ENCODE measurements around the gene LINC00237.
A peak's percentile ranks its signal among the peaks of the same experiment; 100 is the strongest.

LINC00237 gene

DNA sequence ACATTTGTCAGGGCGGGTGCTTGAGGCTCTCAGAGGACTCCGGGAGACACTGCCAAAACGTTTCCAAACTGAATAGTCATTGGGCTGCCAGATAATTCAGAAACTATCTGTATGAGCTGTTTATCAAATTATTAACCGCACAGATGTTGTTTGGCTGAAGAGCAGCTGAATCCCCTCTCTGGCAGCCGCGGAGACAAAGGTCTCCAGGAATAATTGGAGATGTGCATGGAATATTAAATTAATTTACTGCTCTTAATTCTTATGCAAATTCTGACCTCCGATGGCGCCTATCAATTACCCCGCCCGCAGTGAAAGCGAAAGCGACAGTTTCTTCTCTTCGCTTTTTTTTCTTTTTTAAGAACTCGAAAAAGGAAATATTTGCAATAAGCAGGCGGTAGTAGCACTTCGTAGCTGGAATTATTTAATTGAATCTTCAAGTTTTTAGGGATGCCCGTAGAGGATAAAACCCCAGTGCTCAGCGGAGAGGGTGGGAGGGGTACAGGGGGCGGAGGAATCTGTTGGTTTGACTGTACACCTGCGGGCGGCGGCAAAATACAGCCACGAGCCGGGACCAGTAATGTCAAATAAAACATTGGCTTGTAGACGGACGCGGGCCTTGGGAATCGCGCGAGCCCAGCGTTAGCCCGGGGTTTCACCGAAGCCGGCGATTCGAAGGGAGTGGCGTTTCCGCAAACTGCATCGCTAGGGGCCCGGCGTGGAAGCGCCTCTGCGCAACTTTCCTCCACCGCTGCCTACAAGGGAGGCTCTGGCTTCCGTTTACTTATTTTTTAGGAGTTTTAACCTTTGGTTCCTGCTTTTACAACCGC, 6.2 kb downstream of the LINC00237 start:
- H3K9me3 ChIP-seq (ENCODE audit: control insufficient read depth, insufficient read depth, low read length) = no peaks in the 10 kb centered on the region
- peak overlapping the region; percentile 37; the same call in 1 of the 2 replicates for H3K4me3 ChIP-seq (ENCODE audit: low read length)
- DNase-seq (ENCODE audit: low read depth, low spot score) = no peak
- H3K27ac ChIP-seq (ENCODE audit: low read length) = no peak overlapping the region
- no CpG with 5 or more reads among the region's 46 CpGs for WGBS (ENCODE audit: insufficient coverage, insufficient read length)
- H3K27me3 ChIP-seq (ENCODE audit: control insufficient read depth, insufficient read depth, low read length) = peaks cover 39% of the 10 kb centered on the region
- no peaks in the 10 kb centered on the region for H3K36me3 ChIP-seq (ENCODE audit: control insufficient read depth, insufficient read depth, low read length)
- H3K4me1 ChIP-seq (ENCODE audit: control insufficient read depth, insufficient read depth, low read length) = peaks cover 8% of the 10 kb centered on the region

DNA sequence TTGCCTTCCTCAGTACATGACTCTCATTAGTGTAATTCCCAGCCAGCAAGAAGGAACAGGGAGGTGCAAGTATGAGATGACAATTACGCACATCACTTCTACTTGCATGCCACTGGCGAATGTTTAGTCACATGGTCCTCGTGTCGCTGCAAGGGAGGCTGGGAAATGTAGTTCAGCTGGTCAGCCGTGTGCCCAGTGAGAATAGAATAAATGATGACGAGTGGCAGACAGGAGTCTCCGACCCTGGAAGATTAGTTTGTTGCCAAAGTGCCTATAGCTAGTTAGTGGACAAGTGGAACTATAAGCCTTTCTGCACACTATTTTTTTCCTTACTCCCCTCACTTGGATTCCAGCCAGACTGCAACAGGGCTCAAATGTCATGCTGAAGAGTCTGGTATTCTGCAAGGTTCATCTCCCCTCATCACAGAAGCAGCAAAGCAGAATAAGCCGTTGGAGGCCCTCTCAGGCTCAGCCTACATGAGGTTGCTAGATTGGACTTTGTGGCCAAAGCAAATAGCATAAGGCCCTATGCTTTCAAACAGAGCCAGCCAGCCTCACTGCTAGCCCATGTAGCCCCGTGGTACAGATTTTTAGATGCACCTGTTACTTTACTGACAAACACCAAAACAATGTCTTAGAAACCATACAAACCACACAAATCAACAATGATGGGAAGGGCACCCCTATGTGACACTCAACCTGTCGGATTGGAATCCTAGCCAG, 9.7 kb downstream of the LINC00237 start:
- no CpG with 5 or more reads among the region's 10 CpGs for WGBS (ENCODE audit: insufficient coverage, insufficient read length)
- no peak overlapping the region for H3K27ac ChIP-seq (ENCODE audit: low read length)
- no peaks in the 10 kb centered on the region for H3K9me3 ChIP-seq (ENCODE audit: control insufficient read depth, insufficient read depth, low read length)
- H3K36me3 ChIP-seq (ENCODE audit: control insufficient read depth, insufficient read depth, low read length) = no peaks in the 10 kb centered on the region
- DNase-seq (ENCODE audit: low read depth, low spot score) = no peak
- H3K27me3 ChIP-seq (ENCODE audit: control insufficient read depth, insufficient read depth, low read length) = peaks cover 13% of the 10 kb centered on the region
- H3K4me1 ChIP-seq (ENCODE audit: control insufficient read depth, insufficient read depth, low read length) = no peaks in the 10 kb centered on the region
- H3K4me3 ChIP-seq (ENCODE audit: low read length) = no peak overlapping the region

DNA sequence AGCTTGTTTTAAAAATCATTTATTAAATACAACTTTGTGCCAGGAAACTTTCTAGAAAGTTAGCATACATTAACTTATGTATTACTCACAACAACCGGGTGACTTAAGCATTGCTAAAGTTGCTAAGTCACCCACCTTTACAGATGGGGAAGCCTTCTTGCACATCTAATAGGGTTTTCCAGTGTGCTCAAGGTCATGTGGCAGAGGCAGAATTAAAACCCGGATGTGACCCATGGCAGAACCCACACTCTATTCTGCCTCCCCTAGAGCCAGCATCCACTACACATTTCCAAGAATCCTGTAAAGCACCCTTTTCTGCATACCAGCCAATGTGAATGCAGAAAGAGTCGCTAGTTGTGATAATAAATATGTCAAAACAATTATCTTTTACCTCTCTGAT, 13.4 kb downstream of the LINC00237 start:
- no peak overlapping the region for H3K4me3 ChIP-seq (ENCODE audit: low read length)
- H3K27ac ChIP-seq (ENCODE audit: low read length) = no peak overlapping the region
- no CpG with 5 or more reads among the region's 3 CpGs for WGBS (ENCODE audit: insufficient coverage, insufficient read length)
- no peaks in the 10 kb centered on the region for H3K36me3 ChIP-seq (ENCODE audit: control insufficient read depth, insufficient read depth, low read length)
- H3K9me3 ChIP-seq (ENCODE audit: control insufficient read depth, insufficient read depth, low read length) = no peaks in the 10 kb centered on the region
- H3K4me1 ChIP-seq (ENCODE audit: control insufficient read depth, insufficient read depth, low read length) = peaks cover 4% of the 10 kb centered on the region
- no peaks in the 10 kb centered on the region; the same call in 1 of the 2 replicates for H3K27me3 ChIP-seq (ENCODE audit: control insufficient read depth, insufficient read depth, low read length)
- DNase-seq (ENCODE audit: low read depth, low spot score) = no peak

DNA sequence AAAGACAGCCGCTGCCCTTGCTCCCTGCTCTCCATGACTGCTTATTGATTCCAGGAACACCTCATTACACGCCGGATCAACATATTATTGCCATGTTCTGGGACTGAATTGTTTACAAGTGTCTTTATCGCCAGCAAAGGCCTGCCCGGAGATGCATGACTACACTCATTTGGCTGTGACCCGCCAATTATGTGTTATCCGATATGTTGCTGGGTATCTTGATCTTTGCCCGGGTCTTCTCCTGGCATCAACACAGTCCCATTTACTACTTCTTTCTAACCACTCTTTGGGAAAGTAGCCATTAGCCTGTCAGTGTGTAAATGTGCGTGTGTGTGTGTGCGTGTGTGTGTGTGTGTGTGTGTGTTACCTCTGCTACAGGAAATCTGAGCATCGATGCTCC, 15.4 kb downstream of the LINC00237 start:
- H3K9me3 ChIP-seq (ENCODE audit: control insufficient read depth, insufficient read depth, low read length) = no peaks in the 10 kb centered on the region
- H3K4me1 ChIP-seq (ENCODE audit: control insufficient read depth, insufficient read depth, low read length) = peaks cover 4% of the 10 kb centered on the region
- no peak overlapping the region for H3K27ac ChIP-seq (ENCODE audit: low read length)
- no peaks in the 10 kb centered on the region for H3K36me3 ChIP-seq (ENCODE audit: control insufficient read depth, insufficient read depth, low read length)
- no peak for DNase-seq (ENCODE audit: low read depth, low spot score)
- H3K4me3 ChIP-seq (ENCODE audit: low read length) = no peak overlapping the region
- WGBS (ENCODE audit: insufficient coverage, insufficient read length) = no CpG with 5 or more reads among the region's 11 CpGs
- no peaks in the 10 kb centered on the region for H3K27me3 ChIP-seq (ENCODE audit: control insufficient read depth, insufficient read depth, low read length)

DNA sequence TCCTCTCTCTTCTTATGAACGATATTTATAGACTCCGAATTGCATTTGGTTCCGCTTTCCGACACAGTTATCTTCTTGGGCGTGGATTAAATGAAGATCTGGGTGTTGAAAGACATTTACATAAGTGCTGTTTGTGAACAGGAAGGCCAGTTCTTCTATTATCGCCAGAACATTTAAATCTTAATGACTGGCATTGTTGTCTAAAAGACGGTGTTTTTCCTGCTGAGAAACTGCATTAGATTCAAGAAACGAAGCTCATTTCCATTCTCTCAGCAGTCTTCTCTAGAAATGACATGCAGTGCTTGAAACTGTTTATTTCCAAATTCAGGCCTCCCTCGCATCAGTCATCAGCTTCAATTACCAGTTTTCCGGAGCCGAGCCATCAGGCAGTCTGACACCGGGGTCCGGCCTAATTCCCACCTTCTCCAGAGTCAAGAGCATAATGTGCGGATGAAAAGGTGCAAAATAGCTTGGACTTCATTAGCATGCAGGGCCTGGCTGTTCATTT, 16.0 kb downstream of the LINC00237 start:
- Histone ChIP-seq H3K27me3 (ENCODE audit: control insufficient read depth, insufficient read depth, low read length) (no peaks in the 10 kb centered on the region), H3K27ac (ENCODE audit: low read length) (no peak overlapping the region), H3K36me3 (ENCODE audit: control insufficient read depth, insufficient read depth, low read length) (no peaks in the 10 kb centered on the region), H3K4me1 (ENCODE audit: control insufficient read depth, insufficient read depth, low read length) (peaks cover 4% of the 10 kb centered on the region), H3K4me3 (ENCODE audit: low read length) (no peak overlapping the region), H3K9me3 (ENCODE audit: control insufficient read depth, insufficient read depth, low read length) (no peaks in the 10 kb centered on the region)
- no peak for DNase-seq (ENCODE audit: low read depth, low spot score)
- WGBS (ENCODE audit: insufficient coverage, insufficient read length) = no CpG with 5 or more reads among the region's 14 CpGs

DNA sequence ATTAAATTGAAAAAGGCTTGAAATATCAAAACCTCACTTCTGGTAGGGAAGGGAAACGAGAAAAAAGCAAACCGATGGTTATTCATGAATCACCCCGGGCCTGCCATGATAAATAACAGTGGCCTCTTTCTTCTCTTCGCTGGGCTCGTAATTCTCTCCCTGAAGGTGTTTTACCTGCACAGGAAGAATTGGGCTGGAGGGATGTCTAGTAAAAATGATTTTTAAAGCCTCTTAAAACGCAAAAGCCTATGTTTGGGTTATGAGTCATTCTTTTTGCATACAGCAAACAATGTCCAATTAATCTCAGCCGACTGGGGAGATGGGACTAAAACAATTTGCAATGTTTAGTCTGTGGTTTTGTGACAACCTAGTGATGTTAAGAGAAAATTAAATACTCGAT, 16.8 kb downstream of the LINC00237 start:
- H3K27me3 ChIP-seq (ENCODE audit: control insufficient read depth, insufficient read depth, low read length) = no peaks in the 10 kb centered on the region; the same call in 1 of the 2 replicates
- peaks cover 4% of the 10 kb centered on the region for H3K4me1 ChIP-seq (ENCODE audit: control insufficient read depth, insufficient read depth, low read length)
- no peaks in the 10 kb centered on the region for H3K9me3 ChIP-seq (ENCODE audit: control insufficient read depth, insufficient read depth, low read length)
- no peak overlapping the region for H3K27ac ChIP-seq (ENCODE audit: low read length)
- WGBS (ENCODE audit: insufficient coverage, insufficient read length) = no CpG with 5 or more reads among the region's 8 CpGs
- no peaks in the 10 kb centered on the region for H3K36me3 ChIP-seq (ENCODE audit: control insufficient read depth, insufficient read depth, low read length)
- no peak for DNase-seq (ENCODE audit: low read depth, low spot score)
- no peak overlapping the region for H3K4me3 ChIP-seq (ENCODE audit: low read length)

DNA sequence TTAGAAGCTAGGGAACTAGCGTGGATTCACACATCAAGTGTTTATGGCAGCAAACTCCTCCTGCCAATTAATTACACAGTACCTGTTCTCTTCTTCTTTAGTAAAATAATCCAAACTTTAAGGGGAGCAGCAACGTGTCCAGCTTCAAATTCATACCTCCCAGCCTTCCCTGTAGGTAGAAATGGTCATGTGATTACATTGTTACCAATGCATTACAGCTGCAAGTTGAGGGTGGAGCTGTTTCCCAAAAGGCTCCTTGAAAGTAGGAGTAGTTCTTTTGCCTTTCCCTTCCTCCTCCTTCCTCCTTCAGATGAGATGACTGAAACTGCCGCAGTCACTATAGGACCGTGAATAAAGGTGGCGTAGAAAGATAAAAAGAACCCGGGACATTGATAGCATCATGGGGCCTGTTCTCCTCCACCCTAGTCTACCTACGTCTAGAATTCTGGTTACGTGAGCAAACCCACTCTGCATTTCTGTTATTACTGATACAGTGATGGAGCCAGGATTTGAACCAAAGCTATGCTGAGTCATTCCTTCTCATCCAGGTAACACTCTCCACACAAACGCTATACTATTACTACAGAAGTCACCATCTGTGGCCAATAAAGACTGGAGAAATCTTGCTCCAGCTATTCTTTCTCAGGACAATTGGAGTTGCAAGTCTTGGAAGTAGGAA, 18.2 kb downstream of the LINC00237 start:
- Histone ChIP-seq H3K27ac (ENCODE audit: low read length) (no peak overlapping the region), H3K27me3 (ENCODE audit: control insufficient read depth, insufficient read depth, low read length) (no peaks in the 10 kb centered on the region; the same call in 1 of the 2 replicates), H3K4me3 (ENCODE audit: low read length) (no peak overlapping the region), H3K36me3 (ENCODE audit: control insufficient read depth, insufficient read depth, low read length) (no peaks in the 10 kb centered on the region), H3K9me3 (ENCODE audit: control insufficient read depth, insufficient read depth, low read length) (no peaks in the 10 kb centered on the region), H3K4me1 (ENCODE audit: control insufficient read depth, insufficient read depth, low read length) (peaks cover 4% of the 10 kb centered on the region)
- WGBS (ENCODE audit: insufficient coverage, insufficient read length) = no CpG with 5 or more reads among the region's 9 CpGs
- no peak for DNase-seq (ENCODE audit: low read depth, low spot score)

DNA sequence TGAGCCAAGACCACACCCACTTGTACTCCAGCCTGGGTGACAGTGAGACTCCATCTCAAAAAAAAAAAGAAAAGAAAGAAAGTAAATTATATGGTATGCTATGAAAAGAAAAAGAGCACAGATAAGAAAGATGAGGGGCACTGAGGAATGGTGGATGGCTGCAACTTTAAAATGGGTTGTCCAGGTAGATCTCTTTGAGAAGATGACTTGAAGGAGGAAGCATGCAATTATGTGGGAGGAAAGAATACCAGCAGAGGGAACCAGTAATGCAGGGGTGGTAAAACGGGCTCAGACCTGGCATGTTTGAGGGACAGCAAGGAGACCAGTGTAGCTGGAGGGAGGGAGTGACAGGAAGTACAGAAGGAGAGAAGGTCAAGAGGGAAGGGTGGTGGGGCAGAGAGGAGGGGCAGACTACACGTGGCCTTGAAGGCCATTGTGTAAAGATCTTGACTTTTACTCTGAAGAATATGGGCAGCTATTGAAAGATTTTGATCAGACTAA, 22.3 kb downstream of the LINC00237 start:
- Histone ChIP-seq H3K9me3 (ENCODE audit: control insufficient read depth, insufficient read depth, low read length) (no peaks in the 10 kb centered on the region), H3K27me3 (ENCODE audit: control insufficient read depth, insufficient read depth, low read length) (no peaks in the 10 kb centered on the region; the same call in 1 of the 2 replicates), H3K36me3 (ENCODE audit: control insufficient read depth, insufficient read depth, low read length) (no peaks in the 10 kb centered on the region), H3K4me1 (ENCODE audit: control insufficient read depth, insufficient read depth, low read length) (no peaks in the 10 kb centered on the region), H3K27ac (ENCODE audit: low read length) (no peak overlapping the region), H3K4me3 (ENCODE audit: low read length) (no peak overlapping the region)
- no CpG with 5 or more reads among the region's 2 CpGs for WGBS (ENCODE audit: insufficient coverage, insufficient read length)
- DNase-seq (ENCODE audit: low read depth, low spot score) = no peak

DNA sequence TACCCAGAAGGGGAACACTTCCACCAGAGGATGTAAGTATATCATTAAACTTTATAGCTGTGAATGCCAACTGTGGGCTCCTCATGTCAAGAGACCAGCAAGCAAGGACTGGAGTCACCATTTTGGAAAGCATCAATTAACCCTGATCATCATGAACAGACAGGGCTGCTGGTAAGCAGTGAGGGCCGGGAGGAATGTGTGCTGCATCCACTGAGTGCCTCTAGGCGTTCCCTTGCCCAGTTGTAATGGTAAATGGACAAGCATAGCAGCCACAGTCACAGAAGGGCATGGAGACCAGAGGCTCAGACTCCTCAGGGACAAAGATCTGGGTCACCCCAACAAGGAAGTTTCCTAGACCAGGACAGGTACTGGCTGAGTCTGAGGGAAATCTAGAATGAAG, 23.6 kb downstream of the LINC00237 start:
- no peaks in the 10 kb centered on the region; the same call in 1 of the 2 replicates for H3K27me3 ChIP-seq (ENCODE audit: control insufficient read depth, insufficient read depth, low read length)
- no CpG with 5 or more reads among the region's 2 CpGs for whole genome bisulfite sequencing (ENCODE audit: insufficient coverage, insufficient read length)
- no peak overlapping the region for H3K4me3 ChIP-seq (ENCODE audit: low read length)

DNA sequence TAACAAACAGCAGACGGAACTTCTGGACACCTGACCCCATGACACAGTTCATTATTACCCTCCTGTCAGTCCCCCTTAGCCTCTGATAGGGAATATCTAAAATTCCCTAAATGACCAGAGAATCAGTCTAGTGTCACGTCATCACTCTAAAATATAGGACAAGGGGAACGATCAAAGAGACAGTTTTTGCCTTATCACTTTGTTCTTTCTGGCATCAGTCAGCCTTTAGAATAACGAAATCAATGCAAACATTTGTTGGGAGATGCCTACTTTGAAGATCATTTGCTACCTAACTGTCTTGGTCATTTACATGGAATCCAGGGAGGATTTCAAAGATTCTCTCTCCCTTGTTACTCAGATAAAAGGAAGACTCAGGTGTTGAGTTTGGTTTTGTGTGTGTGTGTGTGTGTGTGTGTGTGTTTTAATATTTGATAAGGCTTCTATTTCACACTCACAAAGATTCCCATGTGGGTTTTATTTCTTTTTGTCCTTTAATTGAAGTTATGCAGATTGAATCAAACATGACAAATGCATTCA, 28.3 kb downstream of the LINC00237 start:
- Histone ChIP-seq H3K4me1 (ENCODE audit: control insufficient read depth, insufficient read depth, low read length) (no peaks in the 10 kb centered on the region), H3K27me3 (ENCODE audit: control insufficient read depth, insufficient read depth, low read length) (no peaks in the 10 kb centered on the region), H3K4me3 (ENCODE audit: low read length) (no peak overlapping the region), H3K9me3 (ENCODE audit: control insufficient read depth, insufficient read depth, low read length) (no peaks in the 10 kb centered on the region), H3K36me3 (ENCODE audit: control insufficient read depth, insufficient read depth, low read length) (no peaks in the 10 kb centered on the region), H3K27ac (ENCODE audit: low read length) (no peak overlapping the region)
- no CpG with 5 or more reads among the region's 4 CpGs for WGBS (ENCODE audit: insufficient coverage, insufficient read length)
- no peak for DNase-seq (ENCODE audit: low read depth, low spot score)

More for the DNA sequence above, 23.6 kb downstream of the LINC00237 start:
- no peak for DNase-seq (ENCODE audit: low read depth, low spot score)
- Histone ChIP-seq H3K9me3 (ENCODE audit: control insufficient read depth, insufficient read depth, low read length) (no peaks in the 10 kb centered on the region), H3K36me3 (ENCODE audit: control insufficient read depth, insufficient read depth, low read length) (no peaks in the 10 kb centered on the region), H3K4me1 (ENCODE audit: control insufficient read depth, insufficient read depth, low read length) (no peaks in the 10 kb centered on the region), H3K27ac (ENCODE audit: low read length) (no peak overlapping the region)

Data from iPS DF 6.9 (cell line).